H1 (cell line): Measurements from ENCODE around the gene OR51B2. TPM values are rescaled to one million over a fixed set of nuclear protein-coding genes. Genes with fewer than 3 reads are reported as not detected.

ENCODE experiments used
- CTCF ChIA-PET: fragments of 300-600 bp; sonication (Branson Sonifier 250); formaldehyde crosslinking; loops from one replicate; lab custom pipeline; 2021; ENCODE audit not compliant: partially characterized antibody; lab: Charles Lee
- POLR2A ChIA-PET: fragments of 300-600 bp; sonication (Branson Sonifier 250); formaldehyde crosslinking; loops from one replicate; lab custom pipeline; 2021; ENCODE audit warnings: inconsistent platforms; ENCODE audit not compliant: partially characterized antibody; lab: Charles Lee
- DNase-seq, 2 experiments: peaks; one replicate each; pipeline versions ENCODE4 v3.0.0 to v3.0.0-alpha.2; 2010 to 2022; ENCODE audit warnings: low spot score in 2 of 2, low read depth in 1 of 2, mixed read lengths in 1 of 2
- FAIRE-seq: peaks from 2 replicates; lab custom pipeline; 2011; peaks lifted over from hg19 to GRCh38; lab: Jason Lieb, UNC
- H2AFZ ChIP-seq: 2 replicates; pipeline ENCODE4 v1.8.1; 2012; ENCODE audit warnings: low read length, inconsistent platforms
- H2AK5ac ChIP-seq: 2 replicates; pipeline ENCODE4 v1.6.1; 2013; ENCODE audit warnings: low read depth, low read length
- H2BK120ac ChIP-seq: replicated peaks from 2 replicates; pipeline ENCODE3; 2013; ENCODE audit warnings: low read depth, low read length, inconsistent platforms
- H2BK12ac ChIP-seq: 2 replicates; pipeline ENCODE4 v1.6.1; 2013; ENCODE audit warnings: low read depth, low read length
- H2BK15ac ChIP-seq: 2 replicates; pipeline ENCODE4 v1.6.1; 2013; ENCODE audit warnings: low read length
- H2BK20ac ChIP-seq: 2 replicates; pipeline ENCODE4 v1.6.1; 2013; ENCODE audit warnings: low read length
- H2BK5ac ChIP-seq: 2 replicates; pipeline ENCODE4 v1.6.1; 2013; ENCODE audit warnings: low read depth, low read length
- H3K14ac ChIP-seq: 2 replicates; pipeline ENCODE4 v1.6.1; 2013; ENCODE audit warnings: inconsistent platforms; ENCODE audit not compliant: insufficient read length
- H3K18ac ChIP-seq: 2 replicates; pipeline ENCODE4 v1.6.1; 2013; ENCODE audit warnings: low read length; ENCODE audit errors: extremely low read depth
- H3K23ac ChIP-seq: 2 replicates; pipeline ENCODE4 v1.6.1; 2013; ENCODE audit warnings: inconsistent platforms; ENCODE audit not compliant: insufficient read length
- H3K23me2 ChIP-seq: 2 replicates; pipeline ENCODE4 v1.6.1; 2013; ENCODE audit warnings: low read depth, low read length
- H3K27ac ChIP-seq: 2 replicates; pipeline ENCODE4 v1.6.1; 2011; ENCODE audit warnings: low read depth, low read length, inconsistent platforms
- H3K27me3 ChIP-seq, 4 experiments: replicated peaks in 1 of 4; 1 replicate in 1 of 4; 2 replicates in 3 of 4; pipeline versions ENCODE4 v1.6.1 to v1.8.1; 2011 to 2013; ENCODE audit warnings: low read length in 3 of 4, mild to moderate bottlenecking in 3 of 4, inconsistent platforms in 2 of 4, mixed read lengths in 2 of 4, moderate library complexity in 1 of 4; ENCODE audit not compliant: control insufficient read depth in 3 of 4, insufficient read depth in 3 of 4; ENCODE audit errors: extremely low read depth in 1 of 4
- H3K36me3 ChIP-seq, 4 experiments: 2 replicates each; pipeline versions ENCODE4 v1.6.1 to v1.8.1; 2011 to 2013; ENCODE audit warnings: mild to moderate bottlenecking in 4 of 4, low read length in 3 of 4, moderate library complexity in 2 of 4, control low read depth in 1 of 4, inconsistent platforms in 1 of 4; ENCODE audit not compliant: insufficient read depth in 4 of 4, control insufficient read depth in 2 of 4
- H3K4ac ChIP-seq: replicated peaks from 2 replicates; pipeline ENCODE3; 2013; ENCODE audit warnings: low read length, low read depth, mixed read lengths, inconsistent platforms; ENCODE audit not compliant: insufficient read length
- H3K4me1 ChIP-seq, 4 experiments: replicated peaks in 1 of 4; 1 replicate in 1 of 4; 2 replicates in 3 of 4; pipeline versions ENCODE4 v1.6.1 to v1.8.1; 2011 to 2013; ENCODE audit warnings: low read length in 3 of 4, inconsistent platforms in 2 of 4, mixed read lengths in 1 of 4; ENCODE audit not compliant: insufficient read depth in 4 of 4, control insufficient read depth in 3 of 4
- H3K4me2 ChIP-seq, 2 experiments: 2 replicates each; pipeline versions ENCODE4 v1.6.1 to v1.8.1; 2011 to 2013; ENCODE audit warnings: low read depth in 2 of 2, low read length in 2 of 2, control low read depth in 1 of 2, inconsistent platforms in 1 of 2, mild to moderate bottlenecking in 1 of 2; ENCODE audit not compliant: insufficient read depth in 1 of 2
- H3K4me3 ChIP-seq, 4 experiments: fragments of 200-600, 300-600 bp in 1 of 4; sonication (generic), shearing (Covaris generic), sonication (Bioruptor Twin) in 1 of 4; 2 replicates each; pipeline versions ENCODE4 v1.5.1 to v1.8.1; 2011 to 2016; ENCODE audit warnings: low read length in 4 of 4, low read depth in 3 of 4, control low read depth in 2 of 4, inconsistent platforms in 2 of 4, mild to moderate bottlenecking in 2 of 4, mixed read lengths in 1 of 4, moderate library complexity in 1 of 4; ENCODE audit not compliant: insufficient read depth in 2 of 4; ENCODE audit errors: extremely low read depth in 1 of 4
- H3K56ac ChIP-seq: replicated peaks from 2 replicates; pipeline ENCODE3; 2013; ENCODE audit warnings: low read depth, mild to moderate bottlenecking, mixed read lengths, low read length, inconsistent platforms; ENCODE audit not compliant: insufficient read length
- H3K79me1 ChIP-seq: 2 replicates; pipeline ENCODE4 v1.6.1; 2013; ENCODE audit warnings: low read depth, low read length, control low read depth
- H3K79me2 ChIP-seq, 2 experiments: 2 replicates each; pipeline versions ENCODE4 v1.6.1 to v1.8.1; 2012 to 2013; ENCODE audit warnings: low read length in 2 of 2, mild to moderate bottlenecking in 2 of 2, inconsistent platforms in 1 of 2; ENCODE audit not compliant: insufficient read depth in 2 of 2, control insufficient read depth in 1 of 2
- H3K9ac ChIP-seq, 4 experiments: replicated peaks in 1 of 4; 1 replicate in 1 of 4; 2 replicates in 3 of 4; pipeline versions ENCODE4 v1.6.1 to v1.8.1; 2011 to 2013; ENCODE audit warnings: low read depth in 3 of 4, low read length in 3 of 4, control low read depth in 2 of 4, mild to moderate bottlenecking in 2 of 4, moderate library complexity in 2 of 4, inconsistent platforms in 1 of 4; ENCODE audit errors: extremely low read depth in 1 of 4
- H3K9me3 ChIP-seq, 2 experiments: 2 replicates each; pipeline versions ENCODE4 v1.6.1 to v1.8.1; 2012 to 2013; ENCODE audit warnings: mild to moderate bottlenecking in 2 of 2, moderate library complexity in 2 of 2, control low read depth in 1 of 2, inconsistent platforms in 1 of 2, low read depth in 1 of 2, low read length in 1 of 2, mixed read lengths in 1 of 2; ENCODE audit not compliant: insufficient read depth in 2 of 2
- H4K20me1 ChIP-seq, 2 experiments: replicated peaks in 1 of 2; 2 replicates each; pipeline versions ENCODE3 to v1.8.1; 2011 to 2013; ENCODE audit warnings: inconsistent platforms in 2 of 2, low read length in 2 of 2, mild to moderate bottlenecking in 1 of 2; ENCODE audit not compliant: insufficient read depth in 2 of 2, control insufficient read depth in 1 of 2
- H4K5ac ChIP-seq: 2 replicates; pipeline ENCODE4 v1.6.1; 2013; ENCODE audit warnings: low read length, low read depth, mixed read lengths, inconsistent platforms; ENCODE audit not compliant: insufficient read length
- H4K8ac ChIP-seq: 2 replicates; pipeline ENCODE4 v1.8.0; 2013; ENCODE audit warnings: mild to moderate bottlenecking, moderate library complexity, low read length, inconsistent platforms; ENCODE audit not compliant: insufficient read depth; ENCODE audit errors: extremely low read depth
- H4K91ac ChIP-seq: replicated peaks from 2 replicates; pipeline ENCODE3; 2013; ENCODE audit warnings: low read length, mixed read lengths, inconsistent platforms; ENCODE audit not compliant: insufficient read length
- BRCA1 ChIP-seq: IDR thresholded peaks from 2 replicates; pipeline ENCODE4 v1.6.1; 2012; ENCODE audit warnings: low read depth, low read length, improper control_type of control experiment
- CBX5 ChIP-seq: fragments of 300-800, 300-1000 bp; sonication (generic); IDR thresholded peaks from 2 replicates; pipeline ENCODE4 v1.7.1; 2016; ENCODE audit warnings: antibody characterized with exemption, low read length, low read depth
- CHD2 ChIP-seq: IDR thresholded peaks from 2 replicates; pipeline ENCODE4 v1.6.1; 2012; ENCODE audit warnings: low read length, improper control_type of control experiment
- EP300 ChIP-seq, 2 experiments: IDR thresholded peaks; 1 replicate in 1 of 2; 2 replicates in 1 of 2; pipeline ENCODE4 v1.6.1; 2011 to 2012; ENCODE audit warnings: low read depth in 2 of 2, low read length in 2 of 2, mild to moderate bottlenecking in 2 of 2, borderline replicate concordance in 1 of 2, inconsistent platforms in 1 of 2, moderate library complexity in 1 of 2
- EZH2 ChIP-seq: fragments of 200-600 bp; sonication (generic); IDR thresholded peaks from 2 replicates; pipeline ENCODE4 v1.7.1; 2012; ENCODE audit warnings: low read depth, mild to moderate bottlenecking, moderate library complexity, low read length, inconsistent platforms; ENCODE audit not compliant: severe bottlenecking
- HDAC6 ChIP-seq: IDR thresholded peaks from one replicate; pipeline ENCODE4 v1.7.1; 2012; ENCODE audit warnings: low read depth, mild to moderate bottlenecking, inconsistent platforms, low read length, moderate library complexity
- NRF1 ChIP-seq: IDR thresholded peaks from 2 replicates; pipeline ENCODE4 v1.6.1; 2011; ENCODE audit warnings: mild to moderate bottlenecking, low read depth, low read length, improper control_type of control experiment
- RAD21 ChIP-seq, 2 experiments: IDR thresholded peaks in 1 of 2; conservative IDR thresholded peaks in 1 of 2; 2 replicates each; pipeline ENCODE4 v1.6.1; 2011; ENCODE audit warnings: low read depth in 2 of 2, low read length in 2 of 2, improper control_type of control experiment in 1 of 2, inconsistent platforms in 1 of 2, mild to moderate bottlenecking in 1 of 2, moderate library complexity in 1 of 2
- RFX5 ChIP-seq: IDR thresholded peaks from 2 replicates; pipeline ENCODE4 v1.6.1; 2011; ENCODE audit warnings: low read depth, low read length, improper control_type of control experiment, borderline replicate concordance
- SIX5 ChIP-seq: IDR thresholded peaks from 2 replicates; pipeline ENCODE4 v1.6.1; 2011; ENCODE audit warnings: mild to moderate bottlenecking, low read depth, low read length
- TCF12 ChIP-seq: IDR thresholded peaks from 2 replicates; pipeline ENCODE4 v1.6.1; 2011; ENCODE audit warnings: low read depth, mild to moderate bottlenecking, low read length
- TEAD4 ChIP-seq: IDR thresholded peaks from 2 replicates; pipeline ENCODE4 v1.6.1; 2012; ENCODE audit warnings: low read depth, low read length, inconsistent platforms, mixed read lengths
- WGBS, 2 experiments: shearing (Covaris generic) in 1 of 2; methylation state at CpG; one replicate each; pipeline versions ENCODE4 v1.1.6 to v1.1.7; 2013 to 2015; ENCODE audit warnings: low lambda C conversion rate in 2 of 2, mixed read lengths in 2 of 2, inconsistent platforms in 1 of 2, low coverage in 1 of 2, missing lambda C conversion rate in 1 of 2; ENCODE audit not compliant: insufficient replicate concordance in 2 of 2, insufficient coverage in 1 of 2, insufficient read length in 1 of 2; ENCODE audit errors: extremely low coverage in 1 of 2, missing lambda C conversion rate in 1 of 2; 5-methylcytosine and 5-hydroxymethylcytosine counted together
- polyA plus RNA-seq, 7 experiments: library from polyadenylated mRNA; depleted of rRNA in 3 of 7; stranded (reverse) in 5 of 7; unstranded in 2 of 7; fragments of >200 nt in 5 of 7; fragments of 200-250 nt in 2 of 7; gene quantifications; 1 replicate in 5 of 7; 2 replicates in 1 of 7; 4 replicates in 1 of 7; pipeline versions ENCODE4 v1.2.1 to v1.2.3, GENCODE V29; 2011 to 2013; ENCODE audit warnings: missing spikeins in 2 of 7, mixed read lengths in 2 of 7
- total RNA-seq: library from RNA; stranded (reverse); fragmentation: NEBNext Ultra II Directional; extraction: Animal tissue kit (Norgen Biotek cat#: 25700); gene quantifications from 2 replicates; pipeline ENCODE4 v1.2.1, GENCODE V29; 2021

The OR51B2 gene
- total and polyA plus RNA-seq, 2 of the 8 experiments (the other 6 are each of a cell fraction or from before 2014, with no cell fraction given) = not detected

DNA sequence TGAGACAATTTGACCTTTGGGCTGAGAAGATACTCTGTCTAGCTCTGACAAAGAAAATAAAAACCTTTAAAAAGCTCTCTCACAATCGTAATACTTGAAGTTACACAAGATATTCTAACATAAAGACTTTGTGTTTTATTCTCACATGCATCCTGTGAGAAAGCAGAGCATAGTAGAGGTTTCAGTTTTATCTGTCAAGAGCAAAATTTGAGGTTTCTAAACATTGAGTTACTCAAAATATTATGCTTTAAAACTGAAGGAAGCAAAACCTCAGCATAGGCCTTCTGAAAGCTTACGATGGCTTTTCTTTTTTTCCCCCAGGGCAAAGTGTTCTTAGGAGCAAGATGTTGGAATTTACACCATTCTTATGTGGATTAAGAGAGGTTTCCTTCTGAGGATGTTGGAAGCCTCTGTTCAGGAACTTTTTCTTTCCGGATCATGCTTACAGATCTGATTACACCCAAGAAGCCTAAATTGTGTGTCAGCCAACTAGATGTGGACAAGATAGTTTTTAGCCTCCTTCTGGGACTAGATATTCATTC, 44.5 kb upstream of the OR51B2 start:
- H4K5ac ChIP-seq = no peak overlapping the region
- no peaks in the 10 kb centered on the region for H3K36me3 ChIP-seq
- H3K27ac ChIP-seq = no peak overlapping the region
- no peaks in the 10 kb centered on the region for H3K4me1 ChIP-seq
- no peak overlapping the region for H2BK12ac ChIP-seq
- no peak overlapping the region for H3K56ac ChIP-seq
- no peak overlapping the region for H2BK5ac ChIP-seq
- H2AK5ac ChIP-seq = no peak overlapping the region
- TF ChIP-seq NRF1 (no peak), BRCA1 (no peak), CHD2 (no peak), HDAC6 (no peak), EP300 (IDR thresholded peaks at IDR 0.05; ENCODE audit: borderline replicate concordance in 1 of 2, low read depth in 2 of 2, low read length in 2 of 2) (no peak), RAD21 (IDR thresholded peaks at IDR 0.05 in 1 of 2, conservative IDR thresholded peaks at IDR 0.05 in 1 of 2; ENCODE audit: low read depth in 2 of 2, low read length in 2 of 2) (no peak), TCF12 (no peak), CBX5 (no peak), SIX5 (no peak), EZH2 (no peak), TEAD4 (no peak), RFX5 (no peak)
- no peaks in the 10 kb centered on the region for H4K20me1 ChIP-seq
- H4K91ac ChIP-seq = no peak overlapping the region
- no peaks in the 10 kb centered on the region for H3K79me1 ChIP-seq
- no peak overlapping the region for H2AFZ ChIP-seq
- H3K23ac ChIP-seq = no peak overlapping the region
- H2BK120ac ChIP-seq = no peak overlapping the region
- FAIRE-seq = no peak
- no peak for DNase-seq
- no peak overlapping the region for H2BK20ac ChIP-seq
- H3K9ac ChIP-seq = no peak overlapping the region
- H3K4me3 ChIP-seq = no peak overlapping the region
- H3K27me3 ChIP-seq = no peaks in the 10 kb centered on the region
- WGBS, 2 experiments = 52% methylated on average over 3 of the region's 3 CpGs; no CpG with 5 or more reads in 1 of the 2 experiments
- no peak overlapping the region for H3K14ac ChIP-seq
- CTCF ChIA-PET = interaction anchor here (0.6 kb wide), 1 partner anchor 869 kb away, joined by 4 read pairs; no protein-coding TSS in a partner anchor
- no peaks in the 10 kb centered on the region for H3K23me2 ChIP-seq
- no peak overlapping the region for H2BK15ac ChIP-seq
- POLR2A ChIA-PET = no interaction called here
- no peak overlapping the region for H3K18ac ChIP-seq
- peaks cover 4 to 7% of the 10 kb centered on the region in 2 experiments; a peak in 2 of 4 replicates for H3K9me3 ChIP-seq
- H3K4me2 ChIP-seq = no peak overlapping the region
- no peaks in the 10 kb centered on the region for H3K79me2 ChIP-seq
- H4K8ac ChIP-seq = no peak overlapping the region
- no peak overlapping the region for H3K4ac ChIP-seq
